HG02610 (cell line): ENCODE measurements around the gene SEC14L1.
A peak's percentile ranks its signal among the peaks of the same experiment; 100 is the strongest.

Experiments
- ATAC-seq: cut with Tn5 transposase; IDR thresholded peaks from one replicate; pipeline ENCODE4 v1.9.1; 2021; ENCODE audit warnings: mild to moderate bottlenecking, moderate library complexity; ENCODE audit not compliant: unreplicated experiment

The SEC14L1 gene

DNA sequence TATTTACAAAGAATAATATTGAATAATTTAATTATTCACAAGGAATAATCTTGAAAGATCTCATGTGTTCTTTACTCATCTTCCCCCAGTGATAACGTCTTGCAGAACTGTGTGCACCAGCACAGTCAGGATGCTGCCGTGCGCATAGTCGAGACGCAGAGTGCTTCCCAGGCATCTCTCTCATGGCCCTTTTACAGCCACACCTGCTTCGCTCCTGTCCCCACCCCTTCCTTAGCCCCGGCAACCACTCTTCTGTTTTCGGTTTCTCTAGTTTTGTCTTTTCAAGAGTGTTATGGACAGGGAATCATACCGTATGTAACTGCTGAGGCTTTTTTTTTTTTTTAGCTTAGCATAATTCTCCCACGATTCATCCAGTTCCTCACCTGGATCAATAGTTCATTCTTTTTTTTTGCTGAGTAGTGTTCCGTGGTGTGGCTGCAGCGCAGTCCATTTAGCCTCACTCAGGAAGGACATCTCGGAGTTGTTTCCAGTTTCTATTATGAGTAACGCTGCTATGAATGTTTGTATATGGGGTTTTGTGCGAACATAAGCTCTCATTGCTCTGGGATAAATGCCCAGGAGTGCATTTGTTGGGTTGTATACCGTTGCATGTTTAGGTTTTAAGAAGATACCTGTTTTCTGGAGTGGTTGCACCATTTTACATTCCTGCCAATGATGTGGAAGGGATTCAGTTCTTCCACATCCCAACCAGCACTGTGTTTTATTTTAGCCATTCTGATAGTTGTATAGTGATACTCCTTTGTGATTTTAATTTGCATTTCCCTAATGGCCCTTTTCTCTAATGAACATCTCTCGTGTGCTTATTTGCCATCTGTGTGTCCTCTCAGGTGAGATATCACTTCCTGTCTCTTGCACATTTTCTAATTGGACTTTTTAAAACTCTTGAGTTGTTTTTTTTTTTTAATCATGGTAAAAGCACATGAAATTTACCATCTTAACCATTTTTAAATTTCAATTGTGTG lies 47.6 kb downstream of the SEC14L1 start:
- no peak for ATAC-seq

- ATAC-seq = peak; percentile 78
Observed at GRCh38 chr17:77189148-77189547, 48.4 kb downstream of the SEC14L1 start.

DNA sequence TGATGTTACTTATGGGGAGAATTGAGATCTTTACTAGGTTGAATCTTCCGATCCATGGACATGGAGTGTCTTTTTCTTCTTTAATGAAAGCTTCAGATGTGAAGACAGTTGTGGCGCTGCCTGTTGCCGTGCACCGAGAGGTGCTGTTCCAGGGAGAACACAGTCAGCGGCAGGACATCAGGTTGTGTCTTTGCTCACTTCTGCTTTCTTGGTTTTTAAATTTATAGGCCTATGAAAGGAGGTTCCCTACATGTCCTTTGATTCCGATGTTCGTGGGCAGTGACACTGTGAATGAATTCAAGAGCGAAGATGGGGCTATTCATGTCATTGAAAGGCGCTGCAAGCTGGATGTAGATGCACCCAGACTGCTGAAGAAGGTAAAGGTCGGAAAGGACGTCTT lies 49.8 kb downstream of the SEC14L1 start:
- ATAC-seq = no peak

DNA sequence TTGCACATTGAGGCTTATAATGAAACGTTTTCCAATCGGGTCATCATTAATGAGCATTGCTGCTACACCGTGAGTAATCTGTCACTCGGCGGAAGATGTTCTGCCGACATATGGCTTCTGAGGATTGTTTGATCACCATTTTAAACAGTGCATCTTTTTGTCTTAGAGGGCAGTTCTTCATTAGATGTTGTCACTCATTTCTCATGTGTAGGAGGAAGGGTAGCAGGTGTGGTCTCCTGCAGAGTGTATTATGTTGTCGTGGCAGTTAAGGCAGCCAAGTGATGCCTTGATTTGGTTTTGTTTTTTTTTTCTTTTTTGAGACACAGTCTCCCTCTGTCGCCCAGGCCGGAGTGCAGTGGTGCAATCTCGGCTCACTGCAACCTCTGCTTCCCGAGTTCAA lies 50.5 kb downstream of the SEC14L1 start:
- ATAC-seq = no peak

DNA sequence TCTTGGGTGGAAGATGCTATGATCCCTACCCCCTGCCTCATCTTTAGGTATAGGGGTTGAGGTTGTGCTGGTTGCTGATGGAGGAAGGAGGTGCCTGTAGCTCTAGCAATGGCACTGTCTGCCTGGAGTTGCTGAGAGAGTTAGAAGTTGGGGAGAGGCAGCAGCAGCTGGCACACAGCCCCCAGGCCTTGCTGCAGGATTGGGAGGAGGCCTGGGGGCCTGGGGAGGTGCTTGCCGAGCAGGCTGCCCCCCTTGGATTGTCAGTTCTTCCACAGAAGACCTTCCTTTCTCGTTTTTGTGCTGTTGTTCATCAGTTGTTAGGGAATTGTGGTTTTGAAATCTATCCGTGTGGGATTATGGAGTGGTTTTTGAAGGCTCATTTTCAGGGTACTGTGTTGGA lies 52.9 kb downstream of the SEC14L1 start:
- no peak for ATAC-seq

GRCh38 chr17:77194179-77194578 lies 53.4 kb downstream of the SEC14L1 start:
- no peak for ATAC-seq

DNA sequence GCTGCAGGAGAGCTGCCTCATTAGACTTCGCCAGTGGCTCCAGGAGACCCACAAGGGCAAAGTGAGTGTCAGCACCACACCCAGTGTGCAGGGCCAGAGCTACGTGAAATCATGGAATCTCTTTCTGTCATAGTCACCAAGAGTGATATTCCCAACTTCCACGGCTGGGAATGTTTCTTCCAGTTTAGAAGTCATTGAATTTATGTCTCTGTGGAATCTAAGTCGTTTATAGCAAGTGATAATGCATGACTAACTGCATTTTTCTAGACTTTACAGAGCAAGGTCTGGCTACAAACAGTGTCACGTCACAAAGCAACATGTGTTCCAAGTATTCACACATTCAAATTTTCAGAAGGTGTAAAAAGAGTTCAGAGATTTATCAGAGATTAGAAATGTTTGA lies 55.5 kb downstream of the SEC14L1 start:
- no peak for ATAC-seq

DNA sequence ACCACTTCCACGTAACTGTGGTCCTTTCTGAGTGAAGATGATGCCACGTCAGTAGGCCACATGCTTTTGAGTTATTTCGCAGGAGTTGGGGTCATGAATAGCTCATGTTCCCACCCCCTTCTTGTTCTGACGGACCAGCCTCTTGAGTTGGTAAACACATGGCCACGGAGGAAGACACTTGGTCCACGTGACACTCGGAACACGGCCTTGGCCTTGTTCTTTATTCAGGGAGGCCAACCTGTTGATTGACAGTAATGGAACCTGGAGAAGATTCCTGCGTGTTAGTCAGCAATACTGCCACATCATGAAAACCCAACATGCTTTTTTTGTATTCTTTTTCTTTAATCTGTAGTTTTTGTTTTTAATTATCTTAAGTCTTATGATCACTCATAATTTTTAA lies 56.3 kb downstream of the SEC14L1 start:
- ATAC-seq = no peak

- ATAC-seq = no peak
Observed at GRCh38 chr17:77200711-77201110, 59.9 kb downstream of the SEC14L1 start.

DNA sequence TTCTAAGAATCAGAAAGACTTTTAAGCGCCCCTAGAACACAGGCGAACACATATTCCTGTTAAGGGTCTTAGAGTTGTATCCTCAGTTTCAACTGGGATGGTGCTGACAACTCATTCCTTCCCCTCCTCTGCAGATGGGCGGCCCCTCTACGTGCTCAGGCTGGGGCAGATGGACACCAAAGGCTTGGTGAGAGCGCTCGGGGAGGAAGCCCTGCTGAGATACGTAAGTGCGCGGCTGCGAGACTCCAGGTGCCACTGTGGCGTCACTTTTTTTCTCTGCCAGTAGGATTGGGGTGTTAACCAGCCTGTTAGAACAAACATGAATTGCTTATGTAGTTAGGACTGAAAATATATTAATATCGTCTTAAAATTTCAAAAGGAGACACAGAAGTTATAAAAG lies 62.7 kb downstream of the SEC14L1 start:
- no peak for ATAC-seq

- ATAC-seq = no peak
Observed at GRCh38 chr17:77203846-77204245, 63.1 kb downstream of the SEC14L1 start.

- no peak for ATAC-seq
Observed at GRCh38 chr17:77204536-77204935, 63.8 kb downstream of the SEC14L1 start.

- no peak for ATAC-seq
Observed at GRCh38 chr17:77205396-77206125, 64.8 kb downstream of the SEC14L1 start.

GRCh38 chr17:77206158-77206956 lies 65.6 kb downstream of the SEC14L1 start:
- ATAC-seq = no peak

DNA sequence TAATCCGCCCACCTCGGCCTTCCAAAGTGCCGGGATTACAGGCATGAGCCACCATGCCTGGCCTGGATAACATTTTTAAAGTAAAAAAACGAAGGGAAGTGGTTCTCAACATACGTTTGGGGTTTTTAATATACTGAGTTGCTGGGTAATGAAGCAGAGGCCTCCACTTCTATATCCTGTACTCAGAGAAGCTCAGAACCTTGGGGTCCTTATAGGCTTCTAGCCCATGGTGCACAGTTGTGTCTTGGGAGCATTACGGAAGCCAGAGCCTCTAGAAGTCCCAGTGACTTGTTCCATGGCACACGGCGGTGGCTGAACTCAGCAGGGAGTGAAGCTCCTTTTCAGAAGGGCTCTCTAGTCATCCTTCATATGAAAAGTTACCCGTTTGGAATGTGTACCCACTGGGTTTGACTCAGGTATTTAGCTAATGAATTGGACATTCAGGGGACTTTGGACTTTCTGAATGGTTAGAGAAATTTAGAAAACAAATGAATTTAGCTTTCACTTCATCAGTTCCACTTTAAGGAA lies 67.0 kb downstream of the SEC14L1 start:
- no peak for ATAC-seq

DNA sequence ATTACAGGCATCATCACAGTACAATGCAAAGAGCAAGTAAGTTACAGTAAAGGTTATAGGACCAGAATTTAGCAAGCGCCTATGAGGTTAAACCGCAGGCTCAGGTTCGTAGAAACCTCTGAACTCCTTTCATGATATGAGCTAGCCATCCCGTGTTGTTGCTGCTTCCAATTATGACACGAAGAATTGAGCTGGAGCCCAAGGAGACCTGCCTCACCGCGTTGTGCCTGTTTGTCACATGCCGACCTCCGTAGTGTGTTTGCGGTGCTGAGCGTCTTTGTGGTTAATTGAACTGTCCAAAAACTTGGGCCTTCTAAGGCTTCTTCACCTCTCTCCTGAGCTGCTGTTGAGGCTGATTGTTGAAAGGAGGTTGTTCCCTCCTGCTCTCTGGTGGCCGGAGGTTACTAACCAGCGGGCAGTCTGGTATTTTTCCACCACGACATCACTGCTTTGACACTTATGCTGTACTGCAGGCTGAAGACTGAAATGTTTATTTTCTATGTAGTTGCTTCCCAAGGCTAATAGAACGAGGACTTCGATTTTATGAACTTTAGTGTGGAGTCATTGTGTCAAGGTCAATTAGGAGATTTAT lies 67.5 kb downstream of the SEC14L1 start:
- no peak for ATAC-seq

- no peak for ATAC-seq
Observed at GRCh38 chr17:77208856-77209255, 68.1 kb downstream of the SEC14L1 start.

- no peak for ATAC-seq
Observed at GRCh38 chr17:77209330-77209748, 68.6 kb downstream of the SEC14L1 start.

GRCh38 chr17:77210331-77210730 lies 69.6 kb downstream of the SEC14L1 start:
- no peak for ATAC-seq

- ATAC-seq = no peak
Observed at GRCh38 chr17:77210946-77211541, 70.3 kb downstream of the SEC14L1 start.
